Endometrium (tissue), 2 donors: ENCODE data around the gene ABLIM2.
"Not testable (repeated sequence)": the region's sequence is repeated elsewhere in the genome, so short reads cannot be mapped to it uniquely, and the experiment has no call there.

Experiments
- FAIRE-seq: peaks from 2 replicates; lab custom pipeline; 2012; peaks lifted over from hg19 to GRCh38; lab: Jason Lieb, UNC
- donor health status: control.
- donor health status: control.

The ABLIM2 gene

DNA sequence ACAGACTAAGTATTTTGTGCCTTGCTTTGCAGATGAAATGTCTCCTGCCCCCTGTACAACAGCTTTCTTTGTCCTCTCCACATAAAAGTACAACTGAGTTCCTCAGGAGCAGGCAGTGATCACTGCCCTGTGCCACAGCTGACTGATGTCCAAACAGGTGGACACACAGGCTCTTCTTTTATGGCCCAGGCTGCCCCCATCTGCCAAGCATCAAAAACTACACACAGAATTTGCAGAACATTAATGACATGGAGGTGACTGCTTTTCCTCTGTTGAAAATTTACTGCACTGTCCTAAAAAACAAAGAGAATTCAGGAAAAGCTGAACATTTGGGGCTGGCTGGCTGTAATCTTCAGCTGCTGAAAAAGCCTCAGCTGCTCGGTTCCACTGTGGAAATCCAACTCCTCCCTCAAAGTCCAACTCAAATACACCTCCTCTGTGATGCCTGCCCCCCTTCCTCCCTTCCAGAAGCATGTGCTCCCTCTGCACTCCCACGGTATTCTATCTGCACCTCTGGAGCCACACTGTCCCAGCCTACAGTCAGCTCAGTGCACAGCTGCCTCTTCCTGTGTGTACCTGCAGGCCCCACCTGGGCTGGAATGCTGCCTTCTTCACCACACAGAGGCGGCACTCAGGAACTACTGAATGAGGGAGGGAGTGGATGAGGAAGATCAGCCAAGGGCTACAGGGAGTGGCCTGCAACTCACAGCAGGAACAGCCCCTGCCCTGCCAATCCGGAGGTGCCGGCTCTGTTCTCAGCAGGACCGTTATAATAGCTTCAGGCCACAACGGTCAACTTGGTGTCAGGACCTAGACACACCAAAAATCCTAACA lies 229.3 kb downstream of the ABLIM2 start:
- no peak for FAIRE-seq

- FAIRE-seq, result no peak
Observed at GRCh38 chr4:7928711-7929110, 229.9 kb downstream of the ABLIM2 start.

DNA sequence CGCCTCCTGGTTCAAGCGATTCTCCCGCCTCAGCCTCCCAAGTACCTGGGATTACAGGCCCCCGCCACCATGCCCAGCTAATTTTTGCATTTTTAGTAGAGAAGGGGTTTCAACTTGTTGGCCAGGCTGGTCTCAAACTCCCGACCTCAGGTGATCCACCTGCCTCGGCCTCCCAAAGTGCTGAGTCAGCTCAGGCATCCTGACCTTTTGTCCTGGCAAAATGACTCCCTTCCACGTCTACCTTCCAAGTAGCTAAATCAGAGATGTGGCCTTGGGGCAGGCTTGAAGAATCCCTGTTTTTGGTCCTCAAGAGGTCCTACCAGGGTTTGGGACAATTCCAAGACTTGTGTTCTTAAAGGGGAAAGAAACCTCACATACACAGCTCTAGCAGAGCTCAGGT lies 231.8 kb downstream of the ABLIM2 start:
- FAIRE-seq, result no peak

DNA sequence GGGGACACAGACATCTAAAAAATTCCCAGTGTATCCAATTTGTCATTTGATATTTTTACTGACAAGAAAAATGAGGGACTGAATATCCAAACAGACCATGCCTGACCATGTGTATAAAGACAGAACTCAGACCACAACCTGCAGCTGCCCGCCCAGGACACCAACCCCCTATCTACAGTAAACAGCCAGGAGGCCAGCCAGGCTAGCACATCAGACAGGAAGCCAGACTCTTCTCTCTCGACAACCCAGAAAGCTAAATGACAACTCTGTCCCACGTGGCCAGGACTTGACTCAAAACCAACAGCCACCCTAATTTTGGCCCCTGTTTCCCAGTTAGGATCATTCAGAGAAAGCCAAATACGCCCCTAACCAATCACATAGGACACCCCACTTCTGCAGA lies 234.0 kb downstream of the ABLIM2 start:
- FAIRE-seq, result no peak

- FAIRE-seq, result no peak
Observed at GRCh38 chr4:7924163-7924562, 234.4 kb downstream of the ABLIM2 start.

DNA sequence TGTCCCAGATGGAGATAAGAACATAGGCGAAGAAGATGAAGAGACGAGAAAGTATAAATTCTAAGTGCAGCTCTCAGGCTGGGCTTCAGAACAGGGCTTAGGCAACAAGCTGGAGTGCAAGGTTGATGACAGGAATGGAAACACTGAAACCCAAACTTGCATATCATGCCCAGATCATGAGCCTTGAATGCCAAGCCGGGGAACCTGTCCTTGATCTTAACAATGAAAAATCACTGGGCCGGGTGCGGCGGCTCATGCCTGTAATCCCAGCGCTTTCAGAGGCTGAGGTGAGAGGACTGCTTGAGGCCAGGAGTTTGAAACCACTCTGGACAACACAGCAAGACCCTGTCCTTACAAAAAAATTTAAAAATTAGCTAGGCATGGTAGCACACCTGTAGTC lies 236.1 kb downstream of the ABLIM2 start:
- no peak for FAIRE-seq

DNA sequence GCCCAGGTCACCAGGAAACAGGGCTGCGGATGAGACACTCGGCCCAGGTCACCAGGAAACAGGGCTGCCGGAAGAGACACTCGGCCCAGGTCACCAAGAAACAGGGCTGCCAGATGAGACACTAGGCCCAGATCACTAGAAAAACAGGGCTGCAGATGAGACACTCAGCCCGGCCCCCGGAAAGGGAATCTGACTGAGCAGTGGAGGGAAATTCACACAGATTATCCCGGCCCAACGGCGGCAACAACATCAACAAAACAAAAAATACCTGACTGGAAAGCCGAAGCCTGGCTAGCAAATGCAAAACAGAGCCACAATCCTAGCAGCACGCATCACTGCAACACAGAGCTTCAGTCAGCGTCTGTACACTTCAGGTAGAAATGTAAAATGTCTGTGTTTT lies 239.6 kb downstream of the ABLIM2 start:
- FAIRE-seq, result no peak

DNA sequence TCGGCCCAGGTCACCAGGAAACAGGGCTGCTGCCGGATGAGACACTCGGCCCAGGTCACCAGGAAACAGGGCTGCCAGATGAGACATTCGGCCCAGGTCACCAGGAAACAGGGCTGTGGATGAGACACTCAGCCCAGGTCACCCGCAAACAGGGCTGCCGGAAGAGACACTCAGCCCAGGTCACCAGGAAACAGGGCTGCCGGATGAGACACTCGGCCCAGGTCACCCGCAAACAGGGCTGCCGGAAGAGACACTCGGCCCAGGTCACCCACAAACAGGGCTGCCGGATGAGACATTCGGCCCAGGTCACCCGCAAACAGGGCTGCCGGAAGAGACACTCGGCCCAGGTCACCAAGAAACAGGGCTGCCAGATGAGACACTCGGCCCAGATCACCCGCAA lies 240.4 kb downstream of the ABLIM2 start:
- FAIRE-seq, result not testable (repeated sequence)

GRCh38 chr4:7917669-7918068 lies 240.9 kb downstream of the ABLIM2 start:
- no peak for FAIRE-seq

DNA sequence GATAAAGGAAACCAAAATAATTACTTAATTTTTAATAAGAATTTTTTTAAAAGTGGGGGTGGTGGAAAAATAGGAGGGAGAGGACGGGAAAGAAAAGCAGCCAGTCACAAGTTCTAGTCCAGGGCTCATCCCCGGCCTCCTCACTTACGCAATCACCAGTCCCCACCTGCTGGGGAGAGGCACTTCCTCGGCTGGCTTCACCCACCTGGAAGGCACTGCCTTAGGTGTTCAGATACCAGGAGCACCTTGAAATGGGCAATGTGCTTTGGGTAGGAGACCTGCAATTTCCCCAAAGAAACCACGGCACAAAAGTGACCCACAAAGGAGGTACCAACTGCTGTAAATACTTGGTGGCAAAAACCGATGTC lies 242.8 kb downstream of the ABLIM2 start:
- no peak for FAIRE-seq
